CD4-positive, alpha-beta T cell (primary cell): ENCODE results near the gene NTN5. TPM values are rescaled to one million over a fixed set of nuclear protein-coding genes. Genes with fewer than 3 reads are reported as not detected.

ENCODE experiments used
- ATAC-seq: fragments of 200-7000 bp; cut with Tn5 transposase; one replicate; pipeline ENCODE4 v1.10.0; 2022; ENCODE audit warnings: mild to moderate bottlenecking; ENCODE audit not compliant: poor library complexity
- CTCF ChIA-PET: fragments of 350-600 bp; sonication (Branson Sonifier 250); formaldehyde crosslinking; loops from one replicate; lab custom pipeline; 2021; ENCODE audit warnings: antibody characterized with exemption, inconsistent platforms; lab: Charles Lee
- POLR2A ChIA-PET: fragments of 350-600 bp; sonication (Branson Sonifier 250); formaldehyde crosslinking; loops from one replicate; lab custom pipeline; 2021; ENCODE audit warnings: antibody characterized with exemption, inconsistent platforms; lab: Charles Lee
- DNase-seq, 14 experiments: peaks; one replicate each; pipeline ENCODE4 v3.0.0-alpha.2; 2013 to 2020; ENCODE audit warnings: mixed read lengths in 2 of 14
- H3K27ac ChIP-seq, 2 donors: one replicate each; pipeline versions ENCODE4 v1.5.1 to v1.7.0; 2013; ENCODE audit warnings: low read length in 2 of 2, low read depth in 1 of 2, mild to moderate bottlenecking in 1 of 2
- H3K27me3 ChIP-seq, 2 experiments: 1 replicate in 1 of 2; 2 replicates in 1 of 2; pipeline versions ENCODE4 v1.6.1 to v1.7.0; 2013; ENCODE audit warnings: low read length in 2 of 2, control low read depth in 1 of 2, mild to moderate bottlenecking in 1 of 2, moderate library complexity in 1 of 2; ENCODE audit not compliant: insufficient read depth in 2 of 2, control insufficient read depth in 1 of 2
- H3K36me3 ChIP-seq: one replicate; pipeline ENCODE4 v1.6.1; 2013; ENCODE audit warnings: low read length, control low read depth; ENCODE audit not compliant: insufficient read depth
- H3K4me1 ChIP-seq: one replicate; pipeline ENCODE4 v1.6.1; 2013; ENCODE audit warnings: low read length, control low read depth; ENCODE audit not compliant: insufficient read depth
- H3K4me3 ChIP-seq: one replicate; pipeline ENCODE4 v1.5.1; 2013; ENCODE audit warnings: mild to moderate bottlenecking, low read length, moderate library complexity
- H3K9me3 ChIP-seq, 2 experiments: 1 replicate in 1 of 2; 2 replicates in 1 of 2; pipeline versions ENCODE4 v1.6.1 to v1.7.0; 2013; ENCODE audit warnings: low read length in 2 of 2, mild to moderate bottlenecking in 2 of 2, control low read depth in 1 of 2, moderate library complexity in 1 of 2; ENCODE audit not compliant: control insufficient read depth in 1 of 2, insufficient read depth in 1 of 2
- H3K27ac Mint-ChIP-seq: one replicate; pipeline ENCODE4 v1.8.0; 2020; ENCODE audit warnings: mixed read lengths
- H3K27me3 Mint-ChIP-seq: one replicate; pipeline ENCODE4 v1.8.0; 2021; ENCODE audit warnings: mixed read lengths
- H3K36me3 Mint-ChIP-seq: one replicate; pipeline ENCODE4 v1.8.0; 2021; ENCODE audit warnings: low read depth, mixed read lengths
- H3K4me1 Mint-ChIP-seq: one replicate; pipeline ENCODE4 v1.8.0; 2021; ENCODE audit warnings: low read depth, mixed read lengths
- H3K4me3 Mint-ChIP-seq: one replicate; pipeline ENCODE4 v1.8.0; 2020; ENCODE audit warnings: mild to moderate bottlenecking, mixed read lengths
- H3K9me3 Mint-ChIP-seq: one replicate; pipeline ENCODE4 v1.8.0; 2020; ENCODE audit warnings: mixed read lengths
- intact Hi-C, 2 experiments: fragments of 100-400 bp; cut with DNase I in 1 of 2; cut with micrococcal nuclease in 1 of 2; formaldehyde crosslinking; loops; one replicate each; pipeline versions ENCODE4 v1.15.1 to v1.9.0; 2023 to 2025; cut with DNase I, micrococcal nuclease
- total RNA-seq, 174 experiments: library from RNA in 2 of 174; stranded (reverse) in 2 of 174; gene quantifications; one replicate each; pipeline ENCODE4 v1.2.3 and lab custom pipeline; 2021 to 2026
- TF ChIP-seq, protein P1 (sequence below): fragments of 200-600 bp; IDR thresholded peaks from one replicate; pipeline ENCODE4 v1.8.0; 2022; ENCODE audit warnings: antibody characterized with exemption, mild to moderate bottlenecking

NTN5 gene
- total RNA-seq, 2 experiments from 2014 or later, result 2.7 to 3.0 TPM

DNA sequence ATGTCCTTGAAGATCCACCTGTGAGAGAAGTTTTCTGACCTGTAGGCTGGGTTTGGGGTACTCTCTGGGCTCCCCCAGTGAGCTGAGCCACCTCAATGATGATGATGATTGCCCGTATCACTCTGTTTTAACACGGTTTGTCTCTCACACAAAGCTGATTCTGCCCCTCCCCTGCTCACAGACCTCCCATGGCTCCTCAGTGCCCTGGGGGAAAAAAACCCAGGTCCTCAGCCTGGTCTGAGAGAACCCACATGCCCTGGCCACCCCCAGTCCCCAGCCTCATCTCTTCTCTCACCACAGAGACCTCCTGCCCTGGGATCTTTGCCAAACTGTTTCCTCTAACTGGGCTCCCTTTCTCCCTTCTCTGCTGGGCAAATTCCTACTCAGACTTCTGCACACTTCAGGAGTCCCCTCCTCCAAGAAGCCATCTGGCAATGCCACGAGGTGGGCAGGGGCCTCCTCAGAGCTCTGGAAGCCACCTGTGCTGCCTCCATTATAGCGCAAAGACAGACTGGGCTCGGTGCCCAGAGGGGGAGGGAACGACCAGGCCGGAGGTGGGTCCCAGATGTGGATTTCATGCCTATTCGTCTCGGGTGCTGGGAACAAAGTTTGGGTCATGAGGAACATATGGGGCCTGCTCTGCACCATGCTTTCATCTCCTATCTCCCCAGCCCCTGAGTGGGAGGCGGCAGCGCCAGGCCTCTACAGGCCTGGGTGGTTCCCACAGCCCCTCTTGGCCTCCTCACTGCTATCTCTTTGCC lies 18.3 kb downstream of the NTN5 start:
- CTCF ChIA-PET, result no interaction called here
- DNase-seq (no peak), ATAC-seq (no peak)
- no peak overlapping the region for H3K27ac Mint-ChIP-seq
- POLR2A ChIA-PET, result no interaction called here
- no peaks in the 10 kb centered on the region for H3K9me3 ChIP-seq
- peaks cover 3% of the 10 kb centered on the region for H3K4me1 ChIP-seq
- TF ChIP-seq, protein P1, sequence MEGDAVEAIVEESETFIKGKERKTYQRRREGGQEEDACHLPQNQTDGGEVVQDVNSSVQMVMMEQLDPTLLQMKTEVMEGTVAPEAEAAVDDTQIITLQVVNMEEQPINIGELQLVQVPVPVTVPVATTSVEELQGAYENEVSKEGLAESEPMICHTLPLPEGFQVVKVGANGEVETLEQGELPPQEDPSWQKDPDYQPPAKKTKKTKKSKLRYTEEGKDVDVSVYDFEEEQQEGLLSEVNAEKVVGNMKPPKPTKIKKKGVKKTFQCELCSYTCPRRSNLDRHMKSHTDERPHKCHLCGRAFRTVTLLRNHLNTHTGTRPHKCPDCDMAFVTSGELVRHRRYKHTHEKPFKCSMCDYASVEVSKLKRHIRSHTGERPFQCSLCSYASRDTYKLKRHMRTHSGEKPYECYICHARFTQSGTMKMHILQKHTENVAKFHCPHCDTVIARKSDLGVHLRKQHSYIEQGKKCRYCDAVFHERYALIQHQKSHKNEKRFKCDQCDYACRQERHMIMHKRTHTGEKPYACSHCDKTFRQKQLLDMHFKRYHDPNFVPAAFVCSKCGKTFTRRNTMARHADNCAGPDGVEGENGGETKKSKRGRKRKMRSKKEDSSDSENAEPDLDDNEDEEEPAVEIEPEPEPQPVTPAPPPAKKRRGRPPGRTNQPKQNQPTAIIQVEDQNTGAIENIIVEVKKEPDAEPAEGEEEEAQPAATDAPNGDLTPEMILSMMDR, result no peak
- no peak overlapping the region for H3K4me3 ChIP-seq
- no peaks in the 10 kb centered on the region for H3K27me3 ChIP-seq
- no peaks in the 10 kb centered on the region for H3K36me3 ChIP-seq
- H3K4me1 Mint-ChIP-seq, result peaks cover 9% of the 10 kb centered on the region
- intact Hi-C loops, result no loop called here
- H3K27ac ChIP-seq, result no peak overlapping the region
- H3K36me3 Mint-ChIP-seq, result no peaks in the 10 kb centered on the region
- H3K9me3 Mint-ChIP-seq, result no peaks in the 10 kb centered on the region
- no peak overlapping the region for H3K4me3 Mint-ChIP-seq
- no peaks in the 10 kb centered on the region for H3K27me3 Mint-ChIP-seq

DNA sequence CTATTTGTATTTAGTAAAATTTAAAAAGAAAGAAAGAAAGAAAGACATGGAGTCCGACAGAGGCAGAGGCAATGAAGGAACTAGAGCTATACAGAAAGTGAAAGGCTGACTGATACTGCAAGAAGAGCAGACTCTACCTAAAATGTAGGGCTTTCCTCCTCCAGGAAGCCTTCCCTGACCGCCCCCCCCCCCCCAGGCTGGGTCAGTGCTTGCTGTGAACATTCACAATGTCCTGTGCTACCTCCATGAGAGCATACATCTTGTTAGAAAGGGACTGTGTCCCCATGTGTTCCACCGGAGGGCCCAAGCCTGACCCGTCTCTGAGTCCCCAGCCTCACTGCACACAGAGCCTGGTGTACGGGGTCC lies 21.2 kb downstream of the NTN5 start:
- Mint-ChIP-seq H3K4me1 (peaks cover 33% of the 10 kb centered on the region), H3K27ac (peak overlapping the region; percentile 48), H3K9me3 (no peaks in the 10 kb centered on the region), H3K36me3 (no peaks in the 10 kb centered on the region), H3K27me3 (no peaks in the 10 kb centered on the region), H3K4me3 (no peak overlapping the region)
- no peak for DNase-seq
- no peak overlapping the region for H3K4me3 ChIP-seq
- TF ChIP-seq, protein P1, result no peak
- H3K27me3 ChIP-seq, result no peaks in the 10 kb centered on the region
- ChIA-PET POLR2A (interaction anchor here (1.0 kb wide), 1 partner anchor 14 kb away, joined by 3 read pairs; the partner anchor contains the start of gene DBP), CTCF (no interaction called here)
- H3K4me1 ChIP-seq, result peaks cover 20% of the 10 kb centered on the region
- H3K9me3 ChIP-seq, result no peaks in the 10 kb centered on the region
- no peak for ATAC-seq
- no peak overlapping the region for H3K27ac ChIP-seq
- H3K36me3 ChIP-seq, result no peaks in the 10 kb centered on the region
- intact Hi-C loops, result no loop called here

DNA sequence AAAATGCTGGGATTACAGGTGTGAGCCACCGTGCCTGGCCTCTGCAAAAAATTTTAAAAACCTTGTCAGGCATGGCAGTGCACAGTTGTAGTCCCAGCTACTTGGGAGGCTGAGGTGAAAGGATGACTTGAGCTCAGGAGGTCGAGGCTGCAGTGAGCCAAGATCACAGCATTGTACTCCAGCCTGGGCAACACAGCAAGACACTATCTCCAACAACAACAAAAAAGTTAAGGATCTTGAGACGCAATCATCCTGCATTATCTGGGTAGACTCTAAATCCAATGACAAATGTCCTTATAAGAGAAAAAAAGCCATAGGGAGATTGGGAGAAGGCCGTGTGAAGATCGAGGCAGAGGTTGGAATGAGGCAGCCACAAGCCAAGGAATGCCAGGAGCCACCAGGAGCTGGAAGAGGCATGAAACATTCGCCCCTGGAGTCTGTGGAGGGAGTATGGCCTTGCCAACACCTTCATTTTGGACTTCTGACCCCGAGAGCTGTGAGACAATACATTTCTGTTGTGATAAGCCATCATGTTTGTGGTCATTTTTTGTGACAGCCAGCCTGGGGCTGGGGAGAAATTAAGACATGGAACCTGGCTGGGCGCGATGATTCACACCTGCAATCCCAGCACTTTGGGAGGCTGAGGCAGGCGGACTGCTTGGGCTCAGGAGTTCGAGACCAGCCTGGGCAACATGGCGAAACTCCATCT lies 21.7 kb downstream of the NTN5 start:
- Mint-ChIP-seq H3K27me3 (no peaks in the 10 kb centered on the region), H3K4me3 (no peak overlapping the region), H3K4me1 (peaks cover 38% of the 10 kb centered on the region), H3K36me3 (no peaks in the 10 kb centered on the region), H3K9me3 (no peaks in the 10 kb centered on the region), H3K27ac (peak overlapping the region; percentile 48)
- H3K4me1 ChIP-seq, result peaks cover 26% of the 10 kb centered on the region
- CTCF ChIA-PET, result interaction anchor here (0.6 kb wide), 1 partner anchor 42 kb away, joined by 4 read pairs; no protein-coding TSS in a partner anchor
- intact Hi-C loops, result no loop called here
- no peaks in the 10 kb centered on the region for H3K36me3 ChIP-seq
- TF ChIP-seq, protein P1, result no peak
- no peaks in the 10 kb centered on the region for H3K27me3 ChIP-seq
- ATAC-seq (no peak), DNase-seq (no peak)
- H3K9me3 ChIP-seq, result no peaks in the 10 kb centered on the region
- POLR2A ChIA-PET, result interaction anchor here (1.0 kb wide), 1 partner anchor 14 kb away, joined by 3 read pairs; the partner anchor contains the start of gene DBP
- H3K4me3 ChIP-seq, result no peak overlapping the region
- H3K27ac ChIP-seq, result no peak overlapping the region
